ENCODE measurements around the gene LSS. TPM values are rescaled to one million over a fixed set of nuclear protein-coding genes. Genes with fewer than 3 reads are reported as not detected.
"Not testable (repeated sequence)": the region's sequence is repeated elsewhere in the genome, so short reads cannot be mapped to it uniquely, and the experiment has no call there.

LSS gene
- total RNA-seq, 1 donor from 2014 or later: 52.6 TPM

DNA sequence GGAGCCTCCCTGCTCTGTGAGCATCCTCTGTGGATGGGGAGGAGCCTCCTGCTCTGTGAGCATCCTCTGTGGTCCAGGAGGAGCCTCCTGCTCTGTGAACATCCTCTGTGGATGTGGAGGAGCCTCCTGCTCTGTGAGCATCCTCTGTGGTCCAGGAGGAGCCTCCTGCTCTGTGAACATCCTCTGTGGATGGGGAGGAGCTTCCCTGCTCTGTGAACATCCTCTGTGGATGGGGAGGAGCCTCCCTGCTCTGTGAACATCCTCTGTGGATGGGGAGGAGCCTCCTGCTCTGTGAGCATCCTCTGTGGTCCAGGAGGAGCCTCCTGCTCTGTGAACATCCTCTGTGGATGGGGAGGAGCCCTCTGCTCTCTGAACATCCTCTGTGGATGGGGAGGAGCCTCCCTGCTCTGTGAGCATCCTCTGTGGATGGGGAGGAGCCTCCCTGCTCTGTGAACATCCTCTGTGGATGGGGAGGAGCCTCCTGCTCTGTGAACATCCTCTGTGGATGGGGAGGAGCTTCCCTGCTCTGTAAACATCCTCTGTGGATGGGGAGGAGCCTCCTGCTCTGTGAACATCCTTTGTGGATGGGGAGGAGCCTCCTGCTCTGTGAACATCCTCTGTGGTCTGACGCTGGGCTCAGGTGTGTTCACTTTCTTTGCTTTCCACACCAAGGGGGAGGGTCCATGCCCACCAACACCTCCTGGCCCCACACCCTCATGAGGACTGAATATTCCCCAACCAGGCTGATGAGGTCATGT lies 58.0 kb downstream of the LSS start:
- not testable (repeated sequence) for DNase-seq (ENCODE audit: low read depth in 2 of 2)

GRCh38 chr21:46168659-46169386 lies 59.8 kb downstream of the LSS start:
- no peak for DNase-seq (ENCODE audit: low read depth in 2 of 2)

DNA sequence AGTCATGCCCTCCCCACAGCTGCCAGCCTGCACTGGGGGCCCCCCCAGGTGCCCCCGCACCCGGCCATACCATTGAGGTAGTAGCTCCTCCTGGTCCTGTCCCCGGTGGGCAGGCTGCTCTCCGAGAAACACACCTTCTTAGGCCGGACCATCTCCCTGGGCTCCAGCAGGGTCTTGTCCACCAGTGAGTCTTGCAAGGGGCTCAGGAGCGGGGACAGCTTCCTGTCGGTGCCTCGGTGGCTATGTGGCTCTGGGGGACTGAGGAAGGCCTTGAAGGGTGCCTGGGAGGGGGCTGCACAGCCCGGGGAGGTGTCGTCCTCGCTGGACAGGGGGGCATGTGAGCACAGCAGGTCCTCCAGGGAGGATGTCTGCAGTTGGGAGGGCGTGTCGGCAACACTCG lies 60.3 kb downstream of the LSS start:
- no peak for DNase-seq (ENCODE audit: low read depth in 2 of 2)

DNA sequence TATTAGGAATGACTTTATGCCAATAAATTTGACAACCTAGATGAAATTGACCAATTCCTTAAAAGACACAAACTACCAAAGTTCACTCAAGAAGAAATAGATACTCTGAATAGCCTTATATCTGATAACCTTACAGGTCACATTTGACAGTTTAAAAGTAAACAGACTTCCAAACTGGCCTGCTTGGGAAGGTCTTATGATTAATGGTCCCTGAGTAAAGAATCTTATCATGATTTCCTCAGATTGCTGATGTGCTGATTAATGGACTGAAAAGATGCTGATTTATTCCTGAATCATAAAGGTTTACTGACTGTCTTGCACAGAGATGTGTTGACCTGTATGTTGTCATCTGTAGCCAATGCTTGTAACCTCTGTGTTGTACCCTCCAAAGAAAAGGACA lies 63.5 kb downstream of the LSS start:
- DNase-seq (ENCODE audit: low read depth in 2 of 2): no peak

GRCh38 chr21:46163380-46163779 lies 65.2 kb downstream of the LSS start:
- no peak for DNase-seq (ENCODE audit: low read depth in 2 of 2)

- no peak for DNase-seq (ENCODE audit: low read depth in 2 of 2)
Observed at GRCh38 chr21:46161633-46162592, 66.7 kb downstream of the LSS start.

DNA sequence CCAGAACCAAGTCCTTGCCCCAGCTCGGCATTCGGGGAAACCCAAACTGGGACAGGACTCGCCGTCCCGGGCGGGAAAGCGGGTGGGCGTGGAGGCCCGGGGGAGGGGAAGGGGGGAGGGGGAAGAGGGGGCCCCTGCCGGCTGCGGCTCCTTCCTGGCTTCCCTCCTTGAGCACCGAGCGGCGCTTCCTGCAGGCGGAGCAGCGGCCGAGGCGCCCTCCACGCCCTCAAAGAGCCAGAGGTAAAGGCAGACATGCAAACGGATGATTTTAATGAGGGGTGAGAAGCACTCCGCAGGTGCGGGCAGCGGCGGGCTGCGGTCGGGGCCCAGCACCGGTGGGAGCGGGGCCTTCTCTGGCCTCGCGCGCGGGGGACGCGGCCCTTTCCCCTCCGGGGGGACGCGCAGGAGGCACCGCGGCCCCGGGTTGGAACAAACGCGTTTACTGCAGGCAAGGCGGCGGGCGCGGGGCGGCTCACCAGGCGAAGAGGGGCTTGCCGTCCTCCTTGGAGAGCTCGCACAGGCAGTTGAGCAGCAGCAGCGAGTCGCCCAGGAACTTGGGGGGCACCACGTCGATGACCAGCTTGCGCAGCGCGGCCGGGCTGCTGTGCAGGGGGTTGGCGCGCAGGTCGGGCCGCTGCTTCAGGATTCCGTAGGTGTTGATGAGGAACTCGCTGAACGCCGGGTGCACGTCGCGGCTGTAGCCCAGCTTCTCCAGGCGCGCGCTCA lies 67.5 kb downstream of the LSS start:
- no peak for DNase-seq (ENCODE audit: low read depth in 2 of 2)

DNA sequence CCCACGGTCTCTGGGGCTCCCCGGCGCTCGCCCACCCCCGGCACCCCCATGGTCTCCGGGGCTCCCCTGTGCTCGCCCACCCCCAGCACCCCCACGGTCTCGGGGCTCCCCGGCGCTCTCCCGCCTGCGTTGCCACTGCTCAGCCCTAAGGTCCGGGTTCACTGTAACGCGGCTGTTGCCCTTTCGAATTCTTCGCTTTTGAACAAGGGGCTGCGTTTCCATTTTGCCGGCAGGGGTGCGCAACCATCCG lies 68.0 kb downstream of the LSS start:
- no peak for DNase-seq (ENCODE audit: low read depth in 2 of 2)

DNA sequence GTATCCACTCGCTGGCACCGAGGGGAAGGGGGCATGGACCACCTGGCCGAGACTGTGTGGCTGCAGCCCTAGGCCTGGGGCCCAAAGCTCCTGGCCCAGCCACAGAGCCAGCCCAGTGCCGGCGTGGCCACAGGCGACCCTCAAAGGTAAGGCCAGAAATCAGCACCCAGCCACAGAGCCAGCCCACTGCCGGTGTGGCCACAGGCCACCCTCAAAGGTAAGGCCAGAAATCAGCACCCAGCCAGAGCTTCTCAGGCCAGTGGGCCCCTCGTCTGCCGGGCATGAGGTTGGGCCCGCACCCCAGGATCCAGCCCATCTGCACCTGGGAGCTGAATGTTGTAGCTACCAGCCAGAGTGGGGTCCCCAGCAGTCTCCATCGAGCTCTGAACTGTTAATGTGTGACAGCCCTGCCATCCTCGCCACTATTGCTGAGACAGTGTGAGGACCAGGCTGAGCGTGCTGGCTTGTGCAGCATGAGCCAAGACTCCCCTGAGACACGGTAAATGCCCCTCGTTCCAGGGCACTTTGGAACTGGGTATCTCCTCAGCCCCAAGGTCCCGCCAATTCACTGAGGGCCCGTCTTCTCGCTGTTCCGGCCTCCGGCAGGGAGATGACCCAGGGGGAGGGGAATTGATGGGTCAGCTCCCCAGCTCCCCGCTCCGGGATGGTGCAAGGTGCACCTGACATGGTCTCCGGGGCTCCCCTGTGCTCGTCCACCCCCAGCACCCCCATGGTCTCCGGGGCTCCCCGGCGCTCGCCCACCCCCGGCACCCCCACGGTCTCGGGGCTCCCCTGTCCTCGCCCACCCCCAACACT lies 68.5 kb downstream of the LSS start:
- DNase-seq (ENCODE audit: low read depth in 2 of 2): no peak

GRCh38 chr21:46159390-46159789 lies 69.2 kb downstream of the LSS start:
- no peak for DNase-seq (ENCODE audit: low read depth in 2 of 2)

DNA sequence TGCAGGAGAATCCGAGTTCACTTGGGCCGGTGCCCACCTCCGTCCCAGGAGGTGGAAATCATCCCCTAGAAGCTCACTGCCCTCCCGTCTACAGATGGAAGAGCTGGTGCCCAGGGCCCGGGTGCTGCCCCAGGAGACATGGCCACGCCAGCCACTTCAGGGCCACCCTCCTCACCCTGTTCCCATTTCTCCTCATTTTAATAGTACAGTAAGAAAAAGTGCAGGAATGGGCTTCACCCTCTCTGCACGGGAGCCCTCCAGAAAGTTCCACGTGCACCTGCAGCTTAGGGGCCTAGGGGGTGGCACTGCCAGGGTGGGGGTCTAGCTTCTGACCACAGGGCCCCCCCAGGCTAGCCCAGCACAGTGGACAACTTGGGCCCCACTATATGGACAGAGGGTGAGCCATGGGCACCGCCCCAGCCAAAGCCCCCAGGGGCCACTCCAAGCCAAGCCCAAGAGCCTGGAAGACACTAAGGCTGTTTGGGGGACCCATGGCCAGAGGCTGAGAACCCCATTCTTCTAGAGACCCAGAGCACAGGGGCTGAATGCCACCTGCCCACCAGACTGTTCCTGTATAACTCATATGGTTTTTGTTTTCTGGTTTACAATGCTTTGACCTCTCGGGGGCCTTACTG lies 69.8 kb downstream of the LSS start:
- no peak for DNase-seq (ENCODE audit: low read depth in 2 of 2)

GRCh38 chr21:46157987-46158451 lies 70.6 kb downstream of the LSS start:
- DNase-seq (ENCODE audit: low read depth in 2 of 2): no peak

DNA sequence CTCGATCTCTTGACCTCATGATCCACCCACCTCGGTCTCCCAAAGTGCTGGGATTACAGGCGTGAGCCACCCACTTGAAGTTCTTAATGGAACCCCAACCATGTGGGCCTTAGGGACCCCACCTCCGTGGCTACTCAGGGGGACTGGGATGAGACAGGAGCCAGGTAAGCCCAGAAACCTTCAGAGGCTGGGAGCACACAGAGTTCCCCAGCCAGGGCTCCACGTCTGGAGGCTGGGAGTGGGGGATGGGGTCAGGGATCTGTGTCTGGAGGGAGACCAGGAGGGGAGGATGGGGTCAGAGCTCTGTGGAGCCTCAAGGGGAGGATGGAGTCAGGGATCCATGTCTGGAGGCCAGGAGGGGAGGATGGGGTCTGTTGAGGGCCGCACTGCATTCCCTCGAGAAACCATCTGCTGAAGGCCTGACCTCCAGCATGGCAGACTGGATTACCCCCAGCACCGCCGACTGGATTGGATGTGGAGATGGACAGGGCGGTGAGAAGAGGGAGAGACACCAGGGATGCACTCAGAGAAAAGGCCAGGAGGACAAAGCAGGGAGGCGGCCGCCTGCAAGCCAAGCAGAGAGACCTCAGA lies 71.1 kb downstream of the LSS start:
- DNase-seq (ENCODE audit: low read depth in 2 of 2): no peak

DNA sequence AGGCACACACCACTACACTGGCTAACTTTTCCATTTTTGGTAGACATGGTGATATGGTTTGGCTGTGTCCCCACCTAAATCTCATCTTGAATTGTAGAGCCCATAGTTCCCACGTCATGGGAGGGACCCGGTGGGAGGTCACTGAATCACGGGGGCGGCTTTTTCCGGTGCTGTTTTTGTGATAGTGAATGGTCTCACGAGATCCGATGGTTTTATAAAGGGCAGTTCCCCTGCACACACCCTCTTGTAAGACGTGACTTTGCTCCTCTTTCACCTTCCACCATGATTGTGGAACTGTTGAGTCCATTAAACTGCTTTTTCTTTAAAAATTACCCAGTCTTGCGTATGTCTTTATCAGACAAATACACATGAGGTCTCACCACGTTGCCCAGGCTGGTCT lies 71.9 kb downstream of the LSS start:
- no peak for DNase-seq (ENCODE audit: low read depth in 2 of 2)

GRCh38 chr21:46156378-46156645 lies 72.3 kb downstream of the LSS start:
- DNase-seq (ENCODE audit: low read depth in 2 of 2): no peak

- no peak for DNase-seq (ENCODE audit: low read depth in 2 of 2)
Observed at GRCh38 chr21:46155514-46156377, 72.8 kb downstream of the LSS start, which contains the start of gene FTCD. Gene FTCD (minus strand): TSS chr21:46155579. CDS start chr21:46155523, 56 bp downstream.

DNA sequence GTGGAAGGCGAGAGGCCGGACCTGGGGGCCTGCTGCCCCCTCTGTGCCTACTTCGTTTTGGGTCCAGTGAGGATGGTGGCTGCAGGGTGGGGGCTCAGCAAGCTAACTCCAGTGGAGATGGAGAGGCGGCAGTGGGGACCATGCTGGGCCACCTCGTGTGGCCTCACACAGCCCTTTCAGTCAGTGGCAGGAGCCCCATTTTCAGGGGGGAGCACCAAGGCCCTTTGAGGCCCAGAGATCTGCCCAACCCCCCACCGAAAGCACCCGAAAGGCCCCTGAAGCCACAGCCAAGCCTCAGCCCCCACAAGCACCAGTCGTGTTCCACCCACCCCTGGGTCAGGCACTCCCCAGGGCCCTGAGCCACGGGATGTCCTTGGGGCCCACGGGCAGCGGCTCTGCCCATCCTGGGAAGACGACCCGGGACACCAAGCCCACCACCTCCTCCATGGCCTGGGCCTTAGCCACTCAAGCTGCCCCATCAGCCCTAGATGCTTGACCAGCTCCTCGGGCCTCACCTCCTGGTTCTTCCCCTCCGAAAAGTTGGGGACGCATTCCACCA lies 73.5 kb downstream of the LSS start:
- no peak for DNase-seq (ENCODE audit: low read depth in 2 of 2)

DNA sequence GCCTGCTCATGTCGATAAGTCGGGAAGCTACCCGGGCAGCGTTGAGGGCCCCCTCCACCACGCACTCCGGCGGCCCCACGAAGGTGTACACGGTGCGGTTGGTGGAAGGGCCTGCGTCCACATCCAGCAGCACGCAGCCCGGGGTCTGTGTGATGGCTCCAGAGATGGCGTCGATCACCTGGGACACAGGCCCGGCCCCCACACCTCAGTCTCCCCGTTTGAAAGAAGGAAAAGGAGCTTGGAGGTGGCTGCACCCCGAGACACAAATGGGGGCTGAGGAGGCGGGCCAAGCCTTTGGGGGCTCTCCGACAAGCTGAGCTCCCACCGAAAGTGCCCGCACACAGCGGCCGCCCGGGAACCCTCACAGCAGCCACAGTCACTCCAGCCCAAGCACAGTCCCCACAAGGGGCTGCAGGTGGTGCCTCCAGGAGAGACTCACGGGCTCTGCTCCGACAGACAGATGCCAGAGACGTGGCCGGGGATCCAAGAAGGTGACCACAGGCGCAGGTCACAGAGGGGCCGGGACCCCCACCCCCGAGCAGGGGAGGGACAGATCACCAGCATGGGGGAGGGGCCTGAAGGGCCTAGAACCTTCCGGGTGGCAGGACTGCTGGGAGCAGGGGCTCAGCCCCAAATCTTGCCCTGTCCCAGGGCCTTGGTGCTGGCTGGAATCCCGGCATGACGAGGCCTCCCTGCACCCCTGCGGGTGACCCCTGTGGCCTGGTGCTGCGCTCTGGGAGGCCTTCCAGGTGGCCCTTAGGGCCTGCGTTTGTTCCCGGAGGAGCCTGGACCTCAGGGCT lies 74.2 kb downstream of the LSS start:
- DNase-seq (ENCODE audit: low read depth in 2 of 2): no peak

All from lung microvascular endothelial cell (primary cell).